CD4-positive, alpha-beta T cell treated with Interleukin-2 at 100 ng/mL for 4 hours (primary cell): ENCODE results near the gene SERF2.
"Not testable (repeated sequence)": the region's sequence is repeated elsewhere in the genome, so short reads cannot be mapped to it uniquely, and the experiment has no call there.

ENCODE experiments used
- DNase-seq: peaks from one replicate; pipeline ENCODE4 v3.0.0-alpha.2; 2020; ENCODE audit warnings: low spot score

Gene SERF2

GRCh38 chr15:43793647-43794046, 1.5 kb downstream of the SERF2 start:
- no peak for DNase-seq

- DNase-seq: no peak
These were observed 2.3 kb downstream of the SERF2 start for GRCh38 chr15:43794269-43795037.

- DNase-seq: no peak
These were observed 3.1 kb downstream of the SERF2 start for GRCh38 chr15:43795197-43795596.

GRCh38 chr15:43795997-43796396, 3.9 kb downstream of the SERF2 start:
- no peak for DNase-seq

GRCh38 chr15:43796566-43796965, 4.4 kb downstream of the SERF2 start:
- no peak for DNase-seq

- DNase-seq: no peak
These were observed 7.3 kb downstream of the SERF2 start for GRCh38 chr15:43799209-43799944.

- DNase-seq: no peak
These were observed 7.8 kb downstream of the SERF2 start, which contains the start of gene SERINC4 for GRCh38 chr15:43799945-43800285. TSS of gene SERINC4 (minus strand) at chr15:43800220. CDS start at chr15:43799986, 234 bp downstream.

GRCh38 chr15:43800286-43801141, 8.4 kb downstream of the SERF2 start, which contains the start of gene HYPK:
TSS of gene HYPK (plus strand) at chr15:43800599. CDS start at chr15:43800623, 24 bp downstream.
- DNase-seq: peak; percentile 92

- not testable (repeated sequence) for DNase-seq
These were observed 10.6 kb downstream of the SERF2 start for GRCh38 chr15:43802676-43803075.

GRCh38 chr15:43808435-43808950, 16.4 kb downstream of the SERF2 start:
- no peak for DNase-seq

- DNase-seq: no peak
These were observed 17.0 kb downstream of the SERF2 start for GRCh38 chr15:43808960-43809678.

- not testable (repeated sequence) for DNase-seq
These were observed 22.9 kb downstream of the SERF2 start for GRCh38 chr15:43815064-43815463.

- DNase-seq: no peak
These were observed 29.4 kb downstream of the SERF2 start for GRCh38 chr15:43821505-43821904.

GRCh38 chr15:43824302-43825246, 32.5 kb downstream of the SERF2 start, which contains the start of gene MFAP1:
TSS of gene MFAP1 (minus strand) at chr15:43824690. CDS start at chr15:43824569, 121 bp downstream.
- DNase-seq: peak; percentile 94

- DNase-seq: not testable (repeated sequence)
These were observed 33.2 kb downstream of the SERF2 start for GRCh38 chr15:43825305-43825704.

- no peak for DNase-seq
These were observed 33.9 kb downstream of the SERF2 start for GRCh38 chr15:43826029-43826507.

GRCh38 chr15:43826508-43827341, 34.6 kb downstream of the SERF2 start, which contains the start of gene WDR76:
TSS of gene WDR76 (plus strand) at chr15:43827002. CDS start at chr15:43827033, 31 bp downstream.
- DNase-seq: peak; percentile 68

GRCh38 chr15:43828061-43828657, 36.0 kb downstream of the SERF2 start:
- peak; percentile 18 for DNase-seq
